Measurements from ENCODE around the gene TMEM80.

DNA sequence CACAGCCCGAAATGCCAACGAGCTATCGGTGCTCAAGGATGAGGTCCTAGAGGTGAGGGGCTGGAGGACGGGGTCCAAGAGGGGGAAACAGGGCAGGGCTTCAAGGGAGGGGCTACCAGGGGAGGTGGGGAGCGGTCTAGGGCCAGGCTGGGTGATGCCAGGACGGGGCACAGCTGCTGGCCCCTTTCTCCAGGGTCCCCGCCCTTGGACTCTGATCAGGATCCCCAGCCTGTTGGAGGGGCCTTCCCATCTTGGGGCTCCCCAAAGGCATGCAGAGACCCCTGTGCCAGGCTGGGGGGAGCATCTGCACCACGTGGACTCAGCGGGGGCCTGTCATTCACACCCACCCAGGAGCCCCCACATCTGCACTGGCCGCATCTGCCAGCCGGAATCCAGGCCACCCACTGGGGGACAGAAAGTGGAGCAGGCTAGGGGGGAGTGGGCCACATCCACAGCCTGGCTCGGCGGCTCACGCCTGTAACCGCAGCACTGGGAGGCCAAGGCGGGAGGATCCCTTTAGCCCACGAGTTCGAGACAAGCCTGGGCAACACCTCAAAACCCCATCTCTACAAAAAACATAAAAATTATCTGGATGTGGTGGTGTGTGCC, 29.3 kb downstream of the TMEM80 start:
- TF ChIP-seq, protein P1, sequence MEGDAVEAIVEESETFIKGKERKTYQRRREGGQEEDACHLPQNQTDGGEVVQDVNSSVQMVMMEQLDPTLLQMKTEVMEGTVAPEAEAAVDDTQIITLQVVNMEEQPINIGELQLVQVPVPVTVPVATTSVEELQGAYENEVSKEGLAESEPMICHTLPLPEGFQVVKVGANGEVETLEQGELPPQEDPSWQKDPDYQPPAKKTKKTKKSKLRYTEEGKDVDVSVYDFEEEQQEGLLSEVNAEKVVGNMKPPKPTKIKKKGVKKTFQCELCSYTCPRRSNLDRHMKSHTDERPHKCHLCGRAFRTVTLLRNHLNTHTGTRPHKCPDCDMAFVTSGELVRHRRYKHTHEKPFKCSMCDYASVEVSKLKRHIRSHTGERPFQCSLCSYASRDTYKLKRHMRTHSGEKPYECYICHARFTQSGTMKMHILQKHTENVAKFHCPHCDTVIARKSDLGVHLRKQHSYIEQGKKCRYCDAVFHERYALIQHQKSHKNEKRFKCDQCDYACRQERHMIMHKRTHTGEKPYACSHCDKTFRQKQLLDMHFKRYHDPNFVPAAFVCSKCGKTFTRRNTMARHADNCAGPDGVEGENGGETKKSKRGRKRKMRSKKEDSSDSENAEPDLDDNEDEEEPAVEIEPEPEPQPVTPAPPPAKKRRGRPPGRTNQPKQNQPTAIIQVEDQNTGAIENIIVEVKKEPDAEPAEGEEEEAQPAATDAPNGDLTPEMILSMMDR (IDR thresholded peaks at IDR 0.05): no peak
- no peak for TF ChIP-seq POLR2A (IDR thresholded peaks at IDR 0.05)

All from lower leg skin (tissue), 3 donors.